Uterus (tissue), 4 donors: Measurements from ENCODE around the gene HLA-DQB1. TPM values are rescaled to one million over a fixed set of nuclear protein-coding genes. Genes with fewer than 3 reads are reported as not detected.
A peak's percentile ranks its signal among the peaks of the same experiment; 100 is the strongest.

ENCODE experiments used
- DNase-seq, 2 donors: peaks; one replicate each; pipeline ENCODE4 v3.0.0-alpha.2; 2019 to 2020
- H3K27ac ChIP-seq, 2 donors: fragments of 200-600 bp; sonication (generic); 1 replicate in 1 of 2; 2 replicates in 1 of 2; pipeline ENCODE4 v1.5.1; 2016 to 2018
- H3K27me3 ChIP-seq, 2 donors: fragments of 200-600 bp; sonication (generic); one replicate each; pipeline ENCODE4 v1.5.1; 2018 to 2019; ENCODE audit warnings: control low read depth in 1 of 2
- H3K36me3 ChIP-seq, 2 donors: fragments of 200-600 bp; sonication (generic); one replicate each; pipeline ENCODE4 v1.5.1; 2019; ENCODE audit warnings: control low read depth in 1 of 2
- H3K4me1 ChIP-seq, 2 donors: fragments of 200-600 bp; sonication (generic); one replicate each; pipeline ENCODE4 v1.5.1; 2018 to 2019; ENCODE audit warnings: control low read depth in 1 of 2
- H3K4me3 ChIP-seq, 2 donors: fragments of 200-600 bp; sonication (generic); 1 replicate in 1 of 2; 2 replicates in 1 of 2; pipeline ENCODE4 v1.5.1; 2018 to 2019; ENCODE audit warnings: mild to moderate bottlenecking in 1 of 2
- H3K9me3 ChIP-seq, 2 donors: fragments of 200-600 bp; sonication (generic); one replicate each; pipeline ENCODE4 v1.5.1; 2019; ENCODE audit warnings: control low read depth in 1 of 2
- POLR2A ChIP-seq, 2 donors: fragments of 450-650 bp; IDR thresholded peaks; one replicate each; pipeline ENCODE4 v1.6.1; 2016; ENCODE audit warnings: antibody characterized with exemption in 2 of 2, mild to moderate bottlenecking in 1 of 2, moderate library complexity in 1 of 2
- intact Hi-C: fragments of 100-400 bp; cut with DNase I; formaldehyde crosslinking; loops from one replicate; pipeline ENCODE4 v1.15.1; 2023; ENCODE audit warnings: low total_unique reads
- total RNA-seq, 4 donors: library from RNA; depleted of rRNA in 3 of 4; stranded (reverse); fragments of >200 nt in 3 of 4; gene quantifications; one replicate each; pipeline versions ENCODE4 v1.1.0 to v1.2.4, GENCODE V29; 2014 to 2023
- TF ChIP-seq, protein P1 (sequence below), 4 experiments: fragments of 200-600 bp in 2 of 4; fragments of 450-650 bp in 2 of 4; sonication (generic) in 2 of 4; IDR thresholded peaks; one replicate each; pipeline ENCODE4 v1.5.1; 2016 to 2019; ENCODE audit warnings: antibody characterized with exemption in 4 of 4, mild to moderate bottlenecking in 2 of 4, moderate library complexity in 1 of 4
- donor health status: DM: yes; HTN: yes; CAD: no.

Gene HLA-DQB1
- total RNA-seq, 4 donors from 2014 or later: 4.9 to 31.2 (median 17.9) TPM; not detected in 1

DNA sequence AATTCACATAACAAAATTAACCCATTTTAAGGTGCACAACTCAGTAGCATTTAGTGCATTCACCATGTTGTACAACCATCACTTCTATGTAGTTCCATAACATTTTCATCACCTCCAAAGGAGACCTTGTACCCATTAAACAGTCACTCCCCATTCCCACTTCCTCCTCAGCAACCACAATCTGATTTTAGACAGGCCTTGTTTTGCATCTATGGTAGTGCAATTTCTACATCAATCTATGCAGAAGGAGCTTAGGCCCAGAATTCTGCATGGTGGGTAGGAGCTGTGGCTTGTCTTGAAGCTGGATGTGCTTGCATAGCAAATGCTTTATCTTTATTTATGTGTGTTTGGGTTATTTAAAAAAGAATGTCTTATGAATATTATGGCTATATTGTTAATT lies 42.8 kb downstream of the HLA-DQB1 start:
- H3K27me3 ChIP-seq: no peaks in the 10 kb centered on the region
- no peaks in the 10 kb centered on the region for H3K36me3 ChIP-seq
- H3K4me1 ChIP-seq: no peaks in the 10 kb centered on the region
- H3K9me3 ChIP-seq: no peaks in the 10 kb centered on the region
- no peak for DNase-seq
- intact Hi-C loops: no loop called here
- no peak overlapping the region for H3K27ac ChIP-seq
- no peak for TF ChIP-seq POLR2A (IDR thresholded peaks at IDR 0.05)
- TF ChIP-seq, protein P1, sequence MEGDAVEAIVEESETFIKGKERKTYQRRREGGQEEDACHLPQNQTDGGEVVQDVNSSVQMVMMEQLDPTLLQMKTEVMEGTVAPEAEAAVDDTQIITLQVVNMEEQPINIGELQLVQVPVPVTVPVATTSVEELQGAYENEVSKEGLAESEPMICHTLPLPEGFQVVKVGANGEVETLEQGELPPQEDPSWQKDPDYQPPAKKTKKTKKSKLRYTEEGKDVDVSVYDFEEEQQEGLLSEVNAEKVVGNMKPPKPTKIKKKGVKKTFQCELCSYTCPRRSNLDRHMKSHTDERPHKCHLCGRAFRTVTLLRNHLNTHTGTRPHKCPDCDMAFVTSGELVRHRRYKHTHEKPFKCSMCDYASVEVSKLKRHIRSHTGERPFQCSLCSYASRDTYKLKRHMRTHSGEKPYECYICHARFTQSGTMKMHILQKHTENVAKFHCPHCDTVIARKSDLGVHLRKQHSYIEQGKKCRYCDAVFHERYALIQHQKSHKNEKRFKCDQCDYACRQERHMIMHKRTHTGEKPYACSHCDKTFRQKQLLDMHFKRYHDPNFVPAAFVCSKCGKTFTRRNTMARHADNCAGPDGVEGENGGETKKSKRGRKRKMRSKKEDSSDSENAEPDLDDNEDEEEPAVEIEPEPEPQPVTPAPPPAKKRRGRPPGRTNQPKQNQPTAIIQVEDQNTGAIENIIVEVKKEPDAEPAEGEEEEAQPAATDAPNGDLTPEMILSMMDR (IDR thresholded peaks at IDR 0.05): no peak
- no peak overlapping the region for H3K4me3 ChIP-seq

DNA sequence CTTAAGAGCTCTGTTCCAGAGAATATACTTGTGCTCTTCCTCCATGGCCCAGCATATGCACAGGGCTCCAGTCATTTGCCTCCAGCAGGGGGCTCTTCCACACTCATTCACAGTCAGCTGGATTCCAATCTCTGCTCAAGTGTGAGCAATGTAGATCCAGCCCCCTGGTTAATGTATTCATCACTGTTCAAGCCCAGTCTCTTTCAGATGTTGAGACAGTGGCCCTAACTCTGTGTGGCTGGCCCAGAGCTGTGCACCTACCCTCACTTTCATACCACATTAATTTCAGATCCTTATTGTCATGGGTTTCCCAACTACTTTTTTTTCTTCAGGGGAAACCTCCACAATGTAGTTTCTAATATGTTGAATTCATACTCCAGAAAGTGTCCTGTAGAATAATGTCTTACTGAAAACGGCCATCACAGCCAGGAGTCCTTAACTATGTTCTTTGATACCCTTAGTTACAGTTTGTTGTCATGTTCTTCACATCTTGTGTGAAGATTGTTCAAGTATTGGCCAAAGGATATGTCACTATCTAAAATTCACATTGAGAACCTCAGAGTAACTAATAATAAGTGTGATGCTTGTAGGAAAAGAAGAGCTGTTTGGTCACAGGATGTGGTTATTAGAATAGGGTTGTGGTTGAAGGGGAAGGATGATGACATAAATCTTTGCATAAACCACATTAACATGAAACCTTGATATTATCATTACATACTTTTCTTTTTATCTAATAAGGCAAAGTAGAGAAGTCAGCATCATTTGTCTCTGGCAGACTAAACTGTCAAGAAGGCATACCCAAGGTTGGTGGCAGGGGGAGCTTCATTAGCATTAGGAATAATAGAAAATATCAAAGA lies 43.7 kb downstream of the HLA-DQB1 start:
- no peaks in the 10 kb centered on the region for H3K36me3 ChIP-seq
- intact Hi-C loops: no loop called here
- TF ChIP-seq, protein P1 (IDR thresholded peaks at IDR 0.05): no peak
- no peak for TF ChIP-seq POLR2A (IDR thresholded peaks at IDR 0.05)
- H3K9me3 ChIP-seq: no peaks in the 10 kb centered on the region
- DNase-seq: peak in 1 of 2 donors; percentile 18
- no peaks in the 10 kb centered on the region for H3K4me1 ChIP-seq
- no peak overlapping the region for H3K4me3 ChIP-seq
- no peak overlapping the region for H3K27ac ChIP-seq
- H3K27me3 ChIP-seq: no peaks in the 10 kb centered on the region

GRCh38 chr6:32621372-32621771 lies 45.1 kb downstream of the HLA-DQB1 start:
- Histone ChIP-seq H3K27me3 (no peaks in the 10 kb centered on the region), H3K4me3 (no peak overlapping the region), H3K27ac (no peak overlapping the region), H3K36me3 (no peaks in the 10 kb centered on the region), H3K4me1 (no peaks in the 10 kb centered on the region), H3K9me3 (no peaks in the 10 kb centered on the region)
- DNase-seq: no peak
- intact Hi-C loops: no loop called here
- no peak for TF ChIP-seq POLR2A (IDR thresholded peaks at IDR 0.05)

GRCh38 chr6:32617751-32618150 lies 48.7 kb downstream of the HLA-DQB1 start:
- Histone ChIP-seq H3K36me3 (no peaks in the 10 kb centered on the region), H3K27me3 (no peaks in the 10 kb centered on the region), H3K9me3 (no peaks in the 10 kb centered on the region), H3K4me3 (no peak overlapping the region), H3K4me1 (no peaks in the 10 kb centered on the region), H3K27ac (no peak overlapping the region)
- no peak for TF ChIP-seq POLR2A (IDR thresholded peaks at IDR 0.05)
- TF ChIP-seq, protein P1 (IDR thresholded peaks at IDR 0.05): no peak
- intact Hi-C loops: no loop called here
- DNase-seq: no peak

DNA sequence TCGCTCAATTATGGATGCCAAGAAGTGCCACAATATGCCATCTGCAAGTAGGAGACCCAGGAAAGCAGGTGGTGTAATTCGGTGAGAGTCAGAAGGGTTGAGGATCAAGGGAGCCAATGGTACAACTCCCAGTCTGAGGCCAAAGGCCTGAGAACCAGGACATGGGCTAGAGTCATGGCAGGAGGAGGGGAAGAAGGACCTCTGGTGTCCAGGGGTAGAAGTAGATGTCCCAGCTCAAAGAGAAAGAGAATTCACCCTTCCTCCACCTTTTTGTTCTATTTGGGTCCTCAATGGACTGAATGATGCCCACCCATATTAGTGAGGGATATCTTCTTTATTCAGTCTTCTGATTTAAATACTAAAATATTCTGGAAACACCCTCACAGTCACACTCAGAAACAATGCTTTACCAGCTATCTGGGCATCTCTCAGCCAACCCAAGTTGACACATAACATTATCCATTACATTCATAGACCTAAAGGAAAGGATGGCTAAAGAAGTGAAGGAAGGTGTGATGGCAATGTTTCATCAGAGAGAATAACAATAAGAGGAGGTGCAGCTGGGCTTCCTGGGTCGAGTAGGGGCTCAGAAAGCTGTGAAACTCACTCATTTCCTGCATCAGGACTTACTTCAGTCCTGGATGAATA lies 50.4 kb downstream of the HLA-DQB1 start:
- no peaks in the 10 kb centered on the region for H3K4me1 ChIP-seq
- no peaks in the 10 kb centered on the region for H3K9me3 ChIP-seq
- intact Hi-C loops: no loop called here
- no peaks in the 10 kb centered on the region for H3K27me3 ChIP-seq
- H3K36me3 ChIP-seq: no peaks in the 10 kb centered on the region
- no peak for TF ChIP-seq POLR2A (IDR thresholded peaks at IDR 0.05)
- TF ChIP-seq, protein P1 (IDR thresholded peaks at IDR 0.05): no peak
- no peak for DNase-seq
- no peak overlapping the region for H3K4me3 ChIP-seq
- H3K27ac ChIP-seq: no peak overlapping the region
